Keratinocyte (primary cell): ENCODE results near the gene AKAP13.

Experiments used
- CTCF ChIP-seq, 3 experiments: IDR thresholded peaks in 1 of 3; conservative IDR thresholded peaks in 1 of 3; optimal IDR thresholded peaks in 1 of 3; 2 replicates in 2 of 3; 3 replicates in 1 of 3; pipeline versions ENCODE3 to v1.5.1; 2011; ENCODE audit warnings: low read length in 3 of 3, mild to moderate bottlenecking in 3 of 3, moderate library complexity in 2 of 3, control low read depth in 1 of 3, inconsistent platforms in 1 of 3; ENCODE audit not compliant: insufficient read depth in 2 of 3; ENCODE audit errors: extremely low read depth in 1 of 3
- EZH2 ChIP-seq: IDR thresholded peaks from one replicate; pipeline ENCODE4 v1.6.1; 2012; ENCODE audit warnings: inconsistent platforms, mild to moderate bottlenecking, low read length, moderate library complexity

- TF ChIP-seq CTCF (optimal IDR thresholded peaks at IDR 0.05 in 1 of 3, IDR thresholded peaks at IDR 0.05 in 1 of 3, conservative IDR thresholded peaks at IDR 0.05 in 1 of 3; ENCODE audit: extremely low read depth in 1 of 3, insufficient read depth in 2 of 3, low read length in 3 of 3) (no peak), EZH2 (no peak)
These were observed 108.6 kb downstream of the AKAP13 start for GRCh38 chr15:85488997-85489396.
